ENCODE results near the gene PLXNB2. TPM values are rescaled to one million over a fixed set of nuclear protein-coding genes. Genes with fewer than 3 reads are reported as not detected.

PLXNB2 gene
- total RNA-seq, 1 experiment from 2014 or later, result 236 TPM

- Histone ChIP-seq H3K27me3 (ENCODE audit: insufficient read depth, low read length) (no peaks in the 10 kb centered on the region), H3K4me2 (ENCODE audit: low read length) (no peak overlapping the region), H3K4me1 (ENCODE audit: control insufficient read depth in 1 of 2, insufficient read depth in 2 of 2, low read length in 2 of 2) (peaks cover 4 to 27% of the 10 kb centered on the region in 2 experiments; a peak in 3 of 4 replicates), H3K36me3 (ENCODE audit: control insufficient read depth in 1 of 2, insufficient read depth in 2 of 2, low read length in 2 of 2) (no peaks in the 10 kb centered on the region), H3K27ac (ENCODE audit: low read depth, low read length) (no peak overlapping the region), H3K9ac (ENCODE audit: low read length) (no peak overlapping the region), H3K9me2 (ENCODE audit: insufficient read depth) (no peaks in the 10 kb centered on the region), H4K20me1 (ENCODE audit: insufficient read depth) (no peaks in the 10 kb centered on the region), H2AFZ (ENCODE audit: low read depth, low read length, poor library complexity, severe bottlenecking) (no peak overlapping the region), H3K9me3 (ENCODE audit: control insufficient read depth in 1 of 2, insufficient read depth in 1 of 2, low read depth in 1 of 2, low read length in 2 of 2) (no peaks in the 10 kb centered on the region), H3K79me2 (ENCODE audit: insufficient read depth, low read length) (no peaks in the 10 kb centered on the region), H3K4me3 (replicated peaks in 1 of 2; ENCODE audit: low read depth in 1 of 2, low read length in 2 of 2) (no peak overlapping the region)
- no peak for TF ChIP-seq POLR2AphosphoS5 (IDR thresholded peaks at IDR 0.05; ENCODE audit: low read depth, low read length)
- no peak for TF ChIP-seq EZH2phosphoT487 (IDR thresholded peaks at IDR 0.05; ENCODE audit: borderline replicate concordance)
- TF ChIP-seq ZFX (IDR thresholded peaks at IDR 0.05), result no peak
- TF ChIP-seq ELF1 (IDR thresholded peaks at IDR 0.05; ENCODE audit: borderline replicate concordance, low read depth), result no peak
- no peak for TF ChIP-seq SP1 (IDR thresholded peaks at IDR 0.05; ENCODE audit: low read depth)
- TF ChIP-seq EGR1 (IDR thresholded peaks at IDR 0.05; ENCODE audit: low read depth), result no peak
- TF ChIP-seq, protein P1, sequence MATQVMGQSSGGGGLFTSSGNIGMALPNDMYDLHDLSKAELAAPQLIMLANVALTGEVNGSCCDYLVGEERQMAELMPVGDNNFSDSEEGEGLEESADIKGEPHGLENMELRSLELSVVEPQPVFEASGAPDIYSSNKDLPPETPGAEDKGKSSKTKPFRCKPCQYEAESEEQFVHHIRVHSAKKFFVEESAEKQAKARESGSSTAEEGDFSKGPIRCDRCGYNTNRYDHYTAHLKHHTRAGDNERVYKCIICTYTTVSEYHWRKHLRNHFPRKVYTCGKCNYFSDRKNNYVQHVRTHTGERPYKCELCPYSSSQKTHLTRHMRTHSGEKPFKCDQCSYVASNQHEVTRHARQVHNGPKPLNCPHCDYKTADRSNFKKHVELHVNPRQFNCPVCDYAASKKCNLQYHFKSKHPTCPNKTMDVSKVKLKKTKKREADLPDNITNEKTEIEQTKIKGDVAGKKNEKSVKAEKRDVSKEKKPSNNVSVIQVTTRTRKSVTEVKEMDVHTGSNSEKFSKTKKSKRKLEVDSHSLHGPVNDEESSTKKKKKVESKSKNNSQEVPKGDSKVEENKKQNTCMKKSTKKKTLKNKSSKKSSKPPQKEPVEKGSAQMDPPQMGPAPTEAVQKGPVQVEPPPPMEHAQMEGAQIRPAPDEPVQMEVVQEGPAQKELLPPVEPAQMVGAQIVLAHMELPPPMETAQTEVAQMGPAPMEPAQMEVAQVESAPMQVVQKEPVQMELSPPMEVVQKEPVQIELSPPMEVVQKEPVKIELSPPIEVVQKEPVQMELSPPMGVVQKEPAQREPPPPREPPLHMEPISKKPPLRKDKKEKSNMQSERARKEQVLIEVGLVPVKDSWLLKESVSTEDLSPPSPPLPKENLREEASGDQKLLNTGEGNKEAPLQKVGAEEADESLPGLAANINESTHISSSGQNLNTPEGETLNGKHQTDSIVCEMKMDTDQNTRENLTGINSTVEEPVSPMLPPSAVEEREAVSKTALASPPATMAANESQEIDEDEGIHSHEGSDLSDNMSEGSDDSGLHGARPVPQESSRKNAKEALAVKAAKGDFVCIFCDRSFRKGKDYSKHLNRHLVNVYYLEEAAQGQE (IDR thresholded peaks at IDR 0.05; ENCODE audit: low read depth), result no peak
- no peak for TF ChIP-seq JUND (IDR thresholded peaks at IDR 0.05)
- no peak for DNase-seq (ENCODE audit: low read depth, low spot score)
- no TSS peak for BruUV-seq (replicated peaks)
- ATAC-seq, result no peak
- intact Hi-C loops (cut with micrococcal nuclease), result no loop called here
- ChIA-PET RAD21 (ENCODE audit: low non-redundant PET in 1 of 2, low total read pairs in 2 of 2, uncharacterized antibody in 2 of 2, unreplicated experiment in 2 of 2) (no interaction called here), POLR2A (no interaction called here), CTCF (no interaction called here)
These were observed 5.6 kb upstream of the PLXNB2 start for GRCh38 chr22:50313021-50313420.

DNA sequence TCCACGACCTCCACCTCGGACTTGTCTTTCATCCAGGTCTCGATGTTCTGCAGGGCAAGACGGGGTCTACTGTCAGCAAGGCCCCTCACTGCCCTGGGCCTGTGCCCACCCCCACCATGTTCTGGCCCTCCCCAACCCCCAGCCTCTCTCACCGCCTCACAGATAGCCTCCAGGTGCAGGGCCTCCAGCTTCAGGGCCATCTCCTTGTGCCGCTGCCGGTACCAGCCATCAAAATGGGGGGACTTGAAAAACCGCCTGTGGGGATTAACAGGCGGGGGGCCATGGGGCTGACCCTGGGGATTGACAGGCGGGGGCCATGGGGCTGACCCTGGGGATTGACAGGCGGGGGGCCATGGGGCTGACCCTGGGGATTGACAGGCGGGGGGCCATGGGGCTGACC, 4.9 kb upstream of the PLXNB2 start:
- no peak for ATAC-seq

More for the DNA sequence above, 4.9 kb upstream of the PLXNB2 start:
- no peaks in the 10 kb centered on the region for H3K36me3 ChIP-seq (ENCODE audit: control insufficient read depth in 1 of 2, insufficient read depth in 2 of 2, low read length in 2 of 2)
- H3K4me3 ChIP-seq (replicated peaks in 1 of 2; ENCODE audit: low read depth in 1 of 2, low read length in 2 of 2), result no peak overlapping the region
- no peaks in the 10 kb centered on the region for H3K9me3 ChIP-seq (ENCODE audit: control insufficient read depth in 1 of 2, insufficient read depth in 1 of 2, low read depth in 1 of 2, low read length in 2 of 2)
- intact Hi-C loops (cut with micrococcal nuclease), result no loop called here
- ChIA-PET RAD21 (ENCODE audit: low non-redundant PET in 1 of 2, low total read pairs in 2 of 2, uncharacterized antibody in 2 of 2, unreplicated experiment in 2 of 2) (no interaction called here), POLR2A (no interaction called here), CTCF (no interaction called here)
- no TSS peak for BruUV-seq (replicated peaks)
- H3K4me1 ChIP-seq (ENCODE audit: control insufficient read depth in 1 of 2, insufficient read depth in 2 of 2, low read length in 2 of 2), result peaks cover 6 to 30% of the 10 kb centered on the region in 2 experiments; a peak in 3 of 4 replicates
- H3K9me2 ChIP-seq (ENCODE audit: insufficient read depth), result no peaks in the 10 kb centered on the region
- H3K79me2 ChIP-seq (ENCODE audit: insufficient read depth, low read length), result no peaks in the 10 kb centered on the region
- no peak overlapping the region for H3K4me2 ChIP-seq (ENCODE audit: low read length)
- H4K20me1 ChIP-seq (ENCODE audit: insufficient read depth), result no peaks in the 10 kb centered on the region
- no peak for DNase-seq (ENCODE audit: low read depth, low spot score)
- no peak overlapping the region for H3K27ac ChIP-seq (ENCODE audit: low read depth, low read length)
- no peak overlapping the region for H3K9ac ChIP-seq (ENCODE audit: low read length)
- no peak overlapping the region for H2AFZ ChIP-seq (ENCODE audit: low read depth, low read length, poor library complexity, severe bottlenecking)
- H3K27me3 ChIP-seq (ENCODE audit: insufficient read depth, low read length), result no peaks in the 10 kb centered on the region
- TF ChIP-seq, protein P2, sequence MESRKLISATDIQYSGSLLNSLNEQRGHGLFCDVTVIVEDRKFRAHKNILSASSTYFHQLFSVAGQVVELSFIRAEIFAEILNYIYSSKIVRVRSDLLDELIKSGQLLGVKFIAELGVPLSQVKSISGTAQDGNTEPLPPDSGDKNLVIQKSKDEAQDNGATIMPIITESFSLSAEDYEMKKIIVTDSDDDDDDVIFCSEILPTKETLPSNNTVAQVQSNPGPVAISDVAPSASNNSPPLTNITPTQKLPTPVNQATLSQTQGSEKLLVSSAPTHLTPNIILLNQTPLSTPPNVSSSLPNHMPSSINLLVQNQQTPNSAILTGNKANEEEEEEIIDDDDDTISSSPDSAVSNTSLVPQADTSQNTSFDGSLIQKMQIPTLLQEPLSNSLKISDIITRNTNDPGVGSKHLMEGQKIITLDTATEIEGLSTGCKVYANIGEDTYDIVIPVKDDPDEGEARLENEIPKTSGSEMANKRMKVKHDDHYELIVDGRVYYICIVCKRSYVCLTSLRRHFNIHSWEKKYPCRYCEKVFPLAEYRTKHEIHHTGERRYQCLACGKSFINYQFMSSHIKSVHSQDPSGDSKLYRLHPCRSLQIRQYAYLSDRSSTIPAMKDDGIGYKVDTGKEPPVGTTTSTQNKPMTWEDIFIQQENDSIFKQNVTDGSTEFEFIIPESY (IDR thresholded peaks at IDR 0.05; ENCODE audit: extremely low read depth, insufficient replicate concordance, low read length), result no peak
- TF ChIP-seq ELF1 (IDR thresholded peaks at IDR 0.05; ENCODE audit: borderline replicate concordance, low read depth) (no peak), SP1 (IDR thresholded peaks at IDR 0.05; ENCODE audit: low read depth) (no peak), ATF3 (IDR thresholded peaks at IDR 0.05) (no peak)
- TF ChIP-seq, protein P3, sequence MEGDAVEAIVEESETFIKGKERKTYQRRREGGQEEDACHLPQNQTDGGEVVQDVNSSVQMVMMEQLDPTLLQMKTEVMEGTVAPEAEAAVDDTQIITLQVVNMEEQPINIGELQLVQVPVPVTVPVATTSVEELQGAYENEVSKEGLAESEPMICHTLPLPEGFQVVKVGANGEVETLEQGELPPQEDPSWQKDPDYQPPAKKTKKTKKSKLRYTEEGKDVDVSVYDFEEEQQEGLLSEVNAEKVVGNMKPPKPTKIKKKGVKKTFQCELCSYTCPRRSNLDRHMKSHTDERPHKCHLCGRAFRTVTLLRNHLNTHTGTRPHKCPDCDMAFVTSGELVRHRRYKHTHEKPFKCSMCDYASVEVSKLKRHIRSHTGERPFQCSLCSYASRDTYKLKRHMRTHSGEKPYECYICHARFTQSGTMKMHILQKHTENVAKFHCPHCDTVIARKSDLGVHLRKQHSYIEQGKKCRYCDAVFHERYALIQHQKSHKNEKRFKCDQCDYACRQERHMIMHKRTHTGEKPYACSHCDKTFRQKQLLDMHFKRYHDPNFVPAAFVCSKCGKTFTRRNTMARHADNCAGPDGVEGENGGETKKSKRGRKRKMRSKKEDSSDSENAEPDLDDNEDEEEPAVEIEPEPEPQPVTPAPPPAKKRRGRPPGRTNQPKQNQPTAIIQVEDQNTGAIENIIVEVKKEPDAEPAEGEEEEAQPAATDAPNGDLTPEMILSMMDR (IDR thresholded peaks at IDR 0.05 in 2 of 3, conservative IDR thresholded peaks at IDR 0.05 in 1 of 3; ENCODE audit: borderline replicate concordance in 1 of 3, insufficient read depth in 1 of 3, low read depth in 2 of 3, low read length in 2 of 3), result no peak
